GM06990 (cell line): ENCODE measurements around the gene ALS2CL.
A peak's percentile ranks its signal among the peaks of the same experiment; 100 is the strongest.

Experiments
- DNase-seq: peaks from one replicate; pipeline ENCODE4 v3.0.0-alpha.2; 2011; ENCODE audit not compliant: insufficient read length; ENCODE audit errors: extremely low read depth
- H3K27me3 ChIP-seq: replicated peaks from 2 replicates; pipeline ENCODE4 v1.6.0; 2011; ENCODE audit warnings: low read length; ENCODE audit not compliant: control insufficient read depth, insufficient read depth
- H3K36me3 ChIP-seq: 2 replicates; pipeline ENCODE4 v1.5.1; 2011; ENCODE audit warnings: low read length; ENCODE audit not compliant: control insufficient read depth, insufficient read depth
- H3K4me3 ChIP-seq: replicated peaks from 2 replicates; pipeline ENCODE4 v1.5.1; 2011; ENCODE audit warnings: low read depth, mild to moderate bottlenecking, control low read depth, low read length
- TF ChIP-seq, protein P1 (sequence below): IDR thresholded peaks from 2 replicates; pipeline ENCODE4 v1.5.1; 2011; ENCODE audit warnings: low read length, control low read depth, mild to moderate bottlenecking, inconsistent platforms; ENCODE audit not compliant: insufficient read depth, poor library complexity, severe bottlenecking

Gene ALS2CL

DNA sequence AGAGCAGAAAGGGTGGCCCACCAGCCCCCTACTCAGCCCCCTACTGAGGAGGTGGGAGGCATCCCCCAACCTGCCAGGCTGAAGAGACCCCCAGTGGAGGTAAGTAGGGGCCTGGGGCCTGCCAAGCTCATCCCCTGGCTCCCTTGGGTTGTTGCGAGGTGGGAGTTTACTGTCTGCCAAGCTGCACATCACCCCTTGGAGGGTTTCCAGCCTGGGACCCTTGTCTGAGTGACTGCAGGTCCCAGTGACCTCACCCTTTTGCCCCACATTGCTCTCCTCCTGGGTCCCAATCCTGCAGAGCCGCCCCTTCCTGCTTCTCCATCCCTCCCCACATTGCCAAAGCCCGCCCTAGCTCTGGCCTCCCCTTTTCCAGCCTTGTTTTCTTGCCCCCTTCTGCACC, 1.0 kb upstream of the ALS2CL start:
- H3K27me3 ChIP-seq: 0 out of 2 replicates have a peak, but pooled peaks cover 2% of the 10 kb centered on the region
- no peaks in the 10 kb centered on the region for H3K36me3 ChIP-seq
- H3K4me3 ChIP-seq: no peak overlapping the region
- no peak for DNase-seq
- TF ChIP-seq, protein P1, sequence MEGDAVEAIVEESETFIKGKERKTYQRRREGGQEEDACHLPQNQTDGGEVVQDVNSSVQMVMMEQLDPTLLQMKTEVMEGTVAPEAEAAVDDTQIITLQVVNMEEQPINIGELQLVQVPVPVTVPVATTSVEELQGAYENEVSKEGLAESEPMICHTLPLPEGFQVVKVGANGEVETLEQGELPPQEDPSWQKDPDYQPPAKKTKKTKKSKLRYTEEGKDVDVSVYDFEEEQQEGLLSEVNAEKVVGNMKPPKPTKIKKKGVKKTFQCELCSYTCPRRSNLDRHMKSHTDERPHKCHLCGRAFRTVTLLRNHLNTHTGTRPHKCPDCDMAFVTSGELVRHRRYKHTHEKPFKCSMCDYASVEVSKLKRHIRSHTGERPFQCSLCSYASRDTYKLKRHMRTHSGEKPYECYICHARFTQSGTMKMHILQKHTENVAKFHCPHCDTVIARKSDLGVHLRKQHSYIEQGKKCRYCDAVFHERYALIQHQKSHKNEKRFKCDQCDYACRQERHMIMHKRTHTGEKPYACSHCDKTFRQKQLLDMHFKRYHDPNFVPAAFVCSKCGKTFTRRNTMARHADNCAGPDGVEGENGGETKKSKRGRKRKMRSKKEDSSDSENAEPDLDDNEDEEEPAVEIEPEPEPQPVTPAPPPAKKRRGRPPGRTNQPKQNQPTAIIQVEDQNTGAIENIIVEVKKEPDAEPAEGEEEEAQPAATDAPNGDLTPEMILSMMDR: no peak

DNA sequence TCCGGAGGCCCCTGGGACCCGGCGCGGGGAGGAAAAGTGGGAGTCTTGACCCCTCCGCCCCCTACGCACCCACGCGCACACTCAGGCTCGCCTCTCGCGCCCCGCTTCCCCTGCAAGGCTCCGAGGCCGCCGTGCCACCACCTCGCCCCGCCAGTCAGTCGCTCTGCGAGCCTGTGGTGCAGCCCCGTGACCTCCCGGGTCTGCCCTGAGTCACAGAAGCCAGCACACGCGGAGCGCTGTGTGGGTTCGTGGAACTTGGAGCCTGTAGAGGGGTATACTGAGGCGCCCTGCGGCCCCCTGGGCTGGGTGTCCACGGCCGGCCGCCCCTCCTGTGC, 380 bp upstream of the ALS2CL start:
- H3K27me3 ChIP-seq: 0 out of 2 replicates have a peak, but pooled peaks cover 2% of the 10 kb centered on the region
- H3K4me3 ChIP-seq: peak overlapping the region; percentile 45
- H3K36me3 ChIP-seq: no peaks in the 10 kb centered on the region
- TF ChIP-seq, protein P1: no peak
- peak; percentile 24 for DNase-seq

DNA sequence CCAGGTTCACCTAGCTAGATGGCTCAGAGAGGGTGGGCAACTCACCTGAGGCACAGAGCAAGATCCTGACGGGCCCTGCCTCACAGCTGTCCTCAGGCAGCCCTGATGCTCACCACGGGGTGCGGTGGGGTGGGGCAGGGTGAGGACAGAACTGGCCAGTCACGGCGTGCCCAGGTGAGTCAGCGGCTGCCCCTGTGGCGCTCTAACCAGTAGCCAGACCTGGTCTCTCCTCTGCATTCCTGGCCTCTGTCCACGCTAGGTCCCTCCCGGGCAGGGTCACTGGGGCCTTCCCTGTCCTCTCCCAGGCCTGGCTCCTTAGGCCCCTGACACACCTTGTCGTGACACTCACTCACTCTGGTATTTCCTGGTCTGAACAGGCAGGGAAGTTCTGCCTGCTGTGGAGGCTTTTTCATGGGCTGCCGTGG, 901 bp downstream of the ALS2CL start:
- Histone ChIP-seq H3K27me3 (0 out of 2 replicates have a peak, but pooled peaks cover 2% of the 10 kb centered on the region), H3K4me3 (no peak overlapping the region), H3K36me3 (no peaks in the 10 kb centered on the region)
- TF ChIP-seq, protein P1: no peak
- DNase-seq: no peak

DNA sequence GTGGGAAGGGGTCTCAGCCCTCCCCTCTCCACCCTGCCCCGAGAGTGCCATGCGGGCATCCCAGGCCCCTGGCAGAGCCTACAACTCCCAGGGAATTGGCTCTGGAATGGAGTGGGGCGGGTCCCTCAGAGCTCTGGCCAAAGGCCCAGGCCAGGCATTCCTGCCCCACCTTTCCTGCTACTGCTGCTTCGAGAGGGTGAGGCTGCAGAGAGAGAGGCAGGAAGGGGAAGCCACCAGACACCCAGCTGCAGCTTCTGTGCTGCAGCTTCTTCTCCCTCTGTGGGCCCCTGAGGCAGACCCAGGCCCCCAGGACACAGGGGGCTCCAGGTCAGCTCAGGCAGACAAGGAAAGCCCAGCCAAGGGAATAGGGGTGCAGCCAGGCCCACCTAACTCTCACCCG, 2.7 kb downstream of the ALS2CL start:
- H3K4me3 ChIP-seq: no peak overlapping the region
- no peak for DNase-seq

DNA sequence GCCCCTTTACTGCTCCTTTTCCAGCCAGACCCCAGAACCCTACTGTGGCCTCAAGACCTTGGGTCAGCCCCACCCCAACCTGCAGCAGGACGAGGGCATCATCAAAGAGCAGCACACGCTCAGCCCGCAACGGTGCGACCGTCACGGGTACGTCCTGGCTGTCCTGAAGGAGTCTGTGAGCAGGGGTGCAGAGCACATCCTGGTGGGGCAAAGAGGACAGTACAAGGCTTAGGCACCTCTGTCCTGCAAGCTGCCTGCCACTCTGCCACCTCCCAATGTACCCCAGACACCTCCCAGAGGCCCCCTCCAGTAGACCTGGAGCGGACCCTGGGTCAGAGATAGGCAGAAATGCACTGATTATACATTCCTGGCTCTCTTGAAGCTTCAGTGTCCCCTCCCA, 8.0 kb downstream of the ALS2CL start:
- no peak for DNase-seq
- TF ChIP-seq, protein P1: no peak
- no peaks in the 10 kb centered on the region for H3K36me3 ChIP-seq
- H3K4me3 ChIP-seq: no peak overlapping the region
- no peaks in the 10 kb centered on the region; the same call in 1 of the 2 replicates for H3K27me3 ChIP-seq

More for the DNA sequence above, 2.7 kb downstream of the ALS2CL start:
- Histone ChIP-seq H3K36me3 (no peaks in the 10 kb centered on the region), H3K27me3 (peaks cover 2% of the 10 kb centered on the region; the same call in 1 of the 2 replicates)
- TF ChIP-seq, protein P1: no peak

DNA sequence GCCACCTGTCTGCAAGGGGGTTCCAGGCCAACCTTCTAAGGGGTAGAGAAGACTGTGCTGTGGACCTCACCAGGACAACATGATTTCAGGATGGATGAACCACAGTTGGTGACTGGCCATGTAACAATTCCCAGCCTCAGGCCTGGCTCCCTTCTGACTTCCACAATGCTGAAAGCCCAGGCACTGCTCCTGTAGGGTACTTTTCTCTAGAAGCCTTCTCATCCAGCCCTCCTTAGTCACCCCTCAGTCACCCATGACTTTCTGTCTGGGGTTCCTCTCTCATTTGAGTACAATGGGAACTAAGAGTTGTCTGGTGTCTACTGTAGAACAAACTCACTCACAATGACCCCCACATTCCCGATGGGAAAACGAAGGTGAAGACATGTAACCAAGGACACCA, 8.6 kb downstream of the ALS2CL start:
- TF ChIP-seq, protein P1: no peak
- no peak for DNase-seq
- Histone ChIP-seq H3K36me3 (no peaks in the 10 kb centered on the region), H3K4me3 (no peak overlapping the region), H3K27me3 (no peaks in the 10 kb centered on the region; the same call in 1 of the 2 replicates)
